CD4-positive, alpha-beta memory T cell (primary cell): Measurements from ENCODE around the gene MAJIN. TPM values are rescaled to one million over a fixed set of nuclear protein-coding genes. Genes with fewer than 3 reads are reported as not detected.

Source experiments
- CTCF ChIA-PET: fragments of 350-600 bp; sonication (Branson Sonifier 250); formaldehyde crosslinking; loops from one replicate; lab custom pipeline; 2021; ENCODE audit warnings: inconsistent platforms; ENCODE audit not compliant: partially characterized antibody; lab: Charles Lee
- POLR2A ChIA-PET: fragments of 350-600 bp; sonication (Branson Sonifier 250); formaldehyde crosslinking; loops from one replicate; lab custom pipeline; 2021; ENCODE audit not compliant: partially characterized antibody; lab: Charles Lee
- DNase-seq, 5 donors: peaks; one replicate each; pipeline versions ENCODE4 v3.0.0 to v3.0.0-alpha.2; 2020 to 2022; ENCODE audit warnings: mixed read lengths in 1 of 5
- H3K27ac ChIP-seq: one replicate; pipeline ENCODE4 v1.7.0; 2013; ENCODE audit warnings: low read depth, low read length
- H3K27me3 ChIP-seq: 2 replicates; pipeline ENCODE4 v1.7.0; 2013; ENCODE audit warnings: mild to moderate bottlenecking, low read length, moderate library complexity; ENCODE audit not compliant: insufficient read depth
- H3K36me3 ChIP-seq: 2 replicates; pipeline ENCODE4 v1.7.0; 2013; ENCODE audit warnings: mild to moderate bottlenecking, low read length, moderate library complexity; ENCODE audit not compliant: insufficient read depth
- H3K4me1 ChIP-seq: 2 replicates; pipeline ENCODE4 v1.7.0; 2013; ENCODE audit warnings: mild to moderate bottlenecking, low read length, moderate library complexity; ENCODE audit not compliant: insufficient read depth
- H3K4me3 ChIP-seq, 2 donors: one replicate each; pipeline ENCODE4 v1.7.0; 2013; ENCODE audit warnings: low read length in 2 of 2, mild to moderate bottlenecking in 1 of 2
- H3K9me3 ChIP-seq, 2 donors: one replicate each; pipeline ENCODE4 v1.7.0; 2013; ENCODE audit warnings: low read length in 2 of 2, control low read depth in 1 of 2; ENCODE audit not compliant: control insufficient read depth in 1 of 2
- H3K27ac Mint-ChIP-seq, 7 donors: one replicate each; pipeline ENCODE4 v1.8.0; 2020 to 2021; ENCODE audit warnings: mixed read lengths in 7 of 7, mild to moderate bottlenecking in 6 of 7, inconsistent platforms in 3 of 7, moderate library complexity in 3 of 7
- H3K27me3 Mint-ChIP-seq, 2 donors: one replicate each; pipeline ENCODE4 v1.8.0; 2020 to 2021; ENCODE audit warnings: mixed read lengths in 2 of 2
- H3K36me3 Mint-ChIP-seq, 2 donors: one replicate each; pipeline ENCODE4 v1.8.0; 2020 to 2021; ENCODE audit warnings: mixed read lengths in 2 of 2, inconsistent platforms in 1 of 2, mild to moderate bottlenecking in 1 of 2
- H3K4me1 Mint-ChIP-seq, 4 donors: one replicate each; pipeline ENCODE4 v1.8.0; 2020 to 2021; ENCODE audit warnings: mixed read lengths in 4 of 4, mild to moderate bottlenecking in 1 of 4
- H3K4me3 Mint-ChIP-seq, 8 donors: one replicate each; pipeline ENCODE4 v1.8.0; 2020 to 2021; ENCODE audit warnings: mixed read lengths in 8 of 8, mild to moderate bottlenecking in 7 of 8, moderate library complexity in 6 of 8, inconsistent platforms in 3 of 8
- H3K9me3 Mint-ChIP-seq, 8 donors: one replicate each; pipeline ENCODE4 v1.8.0; 2020 to 2021; ENCODE audit warnings: mixed read lengths in 8 of 8, mild to moderate bottlenecking in 5 of 8, inconsistent platforms in 3 of 8, moderate library complexity in 1 of 8
- intact Hi-C: fragments of 100-400 bp; cut with micrococcal nuclease; formaldehyde crosslinking; loops from one replicate; pipeline ENCODE4 v1.15.1; 2023
- microRNA-seq: library from miRNA; unstranded; fragments of <30 nt; microRNA quantifications from one replicate; pipeline ENCODE4 v1.2.0, GENCODE V29; 2021; ENCODE audit warnings: borderline replicate concordance, borderline number of aligned reads, borderline microRNAs expressed, mixed read lengths
- polyA plus RNA-seq, 2 donors: library from polyadenylated mRNA; unstranded; fragments of 300-500 nt; fragmentation: Illumina TruSeq; gene quantifications; one replicate each; pipeline ENCODE4 v1.2.3, GENCODE V29; 2021
- total RNA-seq, 2 experiments: library from RNA; stranded (reverse); gene quantifications; one replicate each; pipeline ENCODE4 v1.2.3, GENCODE V29; 2021

MAJIN gene
- total and polyA plus RNA-seq, 4 experiments from 2014 or later, result 0.44 to 0.91 TPM; not detected in 2

GRCh38 chr11:64891215-64891848 lies 80.6 kb downstream of the MAJIN start:
- intact Hi-C loops, result no loop called here
- Mint-ChIP-seq H3K4me3 (no peak overlapping the region), H3K4me1 (peaks cover 7 to 25% (median 11%) of the 10 kb centered on the region in 4 donors), H3K36me3 (peaks cover 0 to 12% of the 10 kb centered on the region in 2 donors), H3K9me3 (peaks cover 0 to 5% (median 0%) of the 10 kb centered on the region in 8 donors), H3K27ac (no peak overlapping the region), H3K27me3 (no peaks in the 10 kb centered on the region)
- no peaks in the 10 kb centered on the region for H3K36me3 ChIP-seq
- H3K27me3 ChIP-seq, result no peaks in the 10 kb centered on the region
- no peak overlapping the region for H3K27ac ChIP-seq
- ChIA-PET CTCF (interaction anchor here (0.8 to 29.4 kb wide), 5 partner anchors 9 to 110 kb away, joined by 3 to 1245 read pairs (median 3); partner anchors contain the start of gene CDC42BPG), POLR2A (interaction anchor here (3.5 to 31.5 kb wide), 3 partner anchors 13 to 35 kb away, joined by 21 to 2105 read pairs (median 66); partner anchors contain the start of genes CDC42BPG and EHD1)
- peaks cover 22% of the 10 kb centered on the region for H3K4me1 ChIP-seq
- no peak for DNase-seq
- no peaks in the 10 kb centered on the region for H3K9me3 ChIP-seq
- H3K4me3 ChIP-seq, result no peak overlapping the region

- Histone ChIP-seq H3K9me3 (no peaks in the 10 kb centered on the region), H3K36me3 (no peaks in the 10 kb centered on the region), H3K27me3 (no peaks in the 10 kb centered on the region), H3K4me3 (no peak overlapping the region), H3K4me1 (peaks cover 29% of the 10 kb centered on the region), H3K27ac (no peak overlapping the region)
- Mint-ChIP-seq H3K9me3 (peaks cover 0 to 5% (median 0%) of the 10 kb centered on the region in 8 donors), H3K36me3 (peaks cover 0 to 6% of the 10 kb centered on the region in 2 donors), H3K4me1 (peaks cover 13 to 26% (median 19%) of the 10 kb centered on the region in 4 donors), H3K4me3 (no peak overlapping the region), H3K27me3 (no peaks in the 10 kb centered on the region), H3K27ac (peak overlapping the region in 2 of 7 donors; percentile 18 to 93)
- intact Hi-C loops, result no loop called here
- ChIA-PET POLR2A (interaction anchor here (4.7 to 31.5 kb wide), 2 partner anchors 14 to 34 kb away, joined by 66 to 2105 read pairs; partner anchors contain the start of genes CDC42BPG and EHD1), CTCF (interaction anchor here (0.7 to 29.4 kb wide), 5 partner anchors 9 to 627 kb away, joined by 3 to 1245 read pairs (median 3); partner anchors contain the start of gene CDC42BPG)
- DNase-seq, result no peak
These were observed 81.4 kb downstream of the MAJIN start for GRCh38 chr11:64890522-64890939.

GRCh38 chr11:64888729-64889511 lies 83.0 kb downstream of the MAJIN start:
- Mint-ChIP-seq H3K9me3 (peaks cover 0 to 3% (median 0%) of the 10 kb centered on the region in 8 donors), H3K27me3 (no peaks in the 10 kb centered on the region), H3K36me3 (no peaks in the 10 kb centered on the region), H3K27ac (peak overlapping the region in 2 of 7 donors; percentile 65 to 83), H3K4me1 (peaks cover 17 to 33% (median 24%) of the 10 kb centered on the region in 4 donors), H3K4me3 (peak overlapping the region in 1 of 8 donors; percentile 47)
- no peak overlapping the region for H3K27ac ChIP-seq
- H3K4me3 ChIP-seq, result no peak overlapping the region
- no peaks in the 10 kb centered on the region for H3K9me3 ChIP-seq
- no peak for DNase-seq
- intact Hi-C loops, result loop anchor here (1.0 kb wide), 2 partner anchors 11 to 42 kb away; partner anchors contain the start of gene EHD1
- H3K27me3 ChIP-seq, result no peaks in the 10 kb centered on the region
- peaks cover 33% of the 10 kb centered on the region for H3K4me1 ChIP-seq
- ChIA-PET CTCF (interaction anchor here (0.8 to 29.4 kb wide), 6 partner anchors 7 to 126 kb away, joined by 3 to 1245 read pairs (median 4); partner anchors contain the start of genes CDC42BPG and EHD1), POLR2A (interaction anchor here (0.8 to 31.5 kb wide), 5 partner anchors 12 to 196 kb away, joined by 3 to 2105 read pairs (median 25); partner anchors contain the start of genes CDC42BPG and EHD1)
- no peaks in the 10 kb centered on the region for H3K36me3 ChIP-seq

- intact Hi-C loops, result loop anchor here (1.0 kb wide), 2 partner anchors 10 to 41 kb away; partner anchors contain the start of gene EHD1
- no peaks in the 10 kb centered on the region for H3K9me3 ChIP-seq
- Mint-ChIP-seq H3K27ac (peak overlapping the region in 6 of 7 donors; percentile 54 to 94 (median 88)), H3K4me3 (peak overlapping the region in 7 of 8 donors; percentile 71 to 88 (median 84)), H3K27me3 (no peaks in the 10 kb centered on the region), H3K9me3 (peaks cover 0 to 3% (median 0%) of the 10 kb centered on the region in 8 donors), H3K36me3 (no peaks in the 10 kb centered on the region), H3K4me1 (peaks cover 17 to 39% (median 24%) of the 10 kb centered on the region in 4 donors)
- DNase-seq, result no peak
- H3K4me1 ChIP-seq, result peaks cover 33% of the 10 kb centered on the region
- no peaks in the 10 kb centered on the region for H3K36me3 ChIP-seq
- POLR2A ChIA-PET, result interaction anchor here (0.6 to 31.5 kb wide), 8 partner anchors 12 to 195 kb away, joined by 3 to 2105 read pairs (median 4); partner anchors contain the start of genes CDC42BPG, CDCA5, EHD1 and RASGRP2
- H3K27me3 ChIP-seq, result no peaks in the 10 kb centered on the region
- H3K4me3 ChIP-seq, result peak overlapping the region in 1 of 2 donors; percentile 19
- peak overlapping the region; percentile 45 for H3K27ac ChIP-seq
- CTCF ChIA-PET, result interaction anchor here (0.6 to 29.4 kb wide), 12 partner anchors 8 to 352 kb away, joined by 3 to 1245 read pairs (median 4); partner anchors contain the start of genes CDC42BPG, EHD1 and MEN1
These were observed 83.5 kb downstream of the MAJIN start for GRCh38 chr11:64888406-64888728.

Small RNA genes within 50 kb of the gene (microRNA-seq; reads per million reads assigned to microRNA genes)
- not detected for gene MIR6749
- 0.72 reads per million for gene MIR6750
- gene MIR6879, result not detected

Other genes with a start within 250 kb of the MAJIN start
- under 1 TPM in 1 of 2 experiments, not detected in 1; 0.30 TPM for gene NRXN2, start 248.9 kb downstream of the MAJIN start, total RNA-seq
- not detected for gene NRXN2, start 248.9 kb downstream of the MAJIN start, polyA plus RNA-seq
- gene RASGRP2, start 228.0 kb downstream of the MAJIN start, total RNA-seq, result 100 to 1,000 TPM; 440 to 463 TPM
- 100 to 1,000 TPM; 177 to 208 TPM for gene RASGRP2, start 228.0 kb downstream of the MAJIN start, polyA plus RNA-seq
- gene PYGM, start 212.1 kb downstream of the MAJIN start, total RNA-seq, result 10 to 100 TPM; 10.7 to 11.3 TPM
- under 1 TPM in 1 of 2 donors, not detected in 1; 0.38 TPM for gene PYGM, start 212.1 kb downstream of the MAJIN start, polyA plus RNA-seq
- 100 to 1,000 TPM; 805 to 832 TPM for gene SF1, start 193.6 kb downstream of the MAJIN start, total RNA-seq
- 100 to 1,000 TPM in 1 of 2 donors, 10 to 100 TPM in 1; 48.3 to 158 TPM for gene SF1, start 193.6 kb downstream of the MAJIN start, polyA plus RNA-seq
- 100 to 1,000 TPM; 122 to 128 TPM for gene MAP4K2, start 168.9 kb downstream of the MAJIN start, total RNA-seq
- 10 to 100 TPM; 32.3 to 57.2 TPM for gene MAP4K2, start 168.9 kb downstream of the MAJIN start, polyA plus RNA-seq
- gene MEN1, start 161.6 kb downstream of the MAJIN start, total RNA-seq, result 10 to 100 TPM; 41.3 to 42.7 TPM
- 10 to 100 TPM; 22.4 to 42.1 TPM for gene MEN1, start 161.6 kb downstream of the MAJIN start, polyA plus RNA-seq
- gene CDC42BPG, start 127.5 kb downstream of the MAJIN start, total RNA-seq, result 1 to 10 TPM; 6.2 to 9.0 TPM
- gene CDC42BPG, start 127.5 kb downstream of the MAJIN start, polyA plus RNA-seq, result under 1 TPM in 1 of 2 donors, not detected in 1; 0.62 TPM
- 100 to 1,000 TPM; 268 to 279 TPM for gene EHD1, start 93.5 kb downstream of the MAJIN start, total RNA-seq
- 100 to 1,000 TPM; 125 to 200 TPM for gene EHD1, start 93.5 kb downstream of the MAJIN start, polyA plus RNA-seq
- gene ATG2A, start 54.9 kb downstream of the MAJIN start, total RNA-seq, result 10 to 100 TPM; 45.7 to 47.3 TPM
- 1 to 10 TPM; 4.1 to 6.3 TPM for gene ATG2A, start 54.9 kb downstream of the MAJIN start, polyA plus RNA-seq
- gene PPP2R5B, start 47.4 kb downstream of the MAJIN start, total RNA-seq, result 10 to 100 TPM; 14.0 to 15.8 TPM
- 1 to 10 TPM; 5.6 to 8.8 TPM for gene PPP2R5B, start 47.4 kb downstream of the MAJIN start, polyA plus RNA-seq
- gene GPHA2, start 36.2 kb downstream of the MAJIN start, total RNA-seq, result under 1 TPM in 1 of 2 experiments, not detected in 1; 0.47 TPM
- gene GPHA2, start 36.2 kb downstream of the MAJIN start, polyA plus RNA-seq, result not detected
- under 1 TPM in 1 of 2 experiments, not detected in 1; 0.17 TPM for gene BATF2, start 24.9 kb upstream of the MAJIN start, total RNA-seq
- not detected for gene BATF2, start 24.9 kb upstream of the MAJIN start, polyA plus RNA-seq
- 10 to 100 TPM; 30.6 to 32.3 TPM for gene ARL2, start 42.1 kb upstream of the MAJIN start, total RNA-seq
- 100 to 1,000 TPM in 1 of 2 donors, 10 to 100 TPM in 1; 83.5 to 114 TPM for gene ARL2, start 42.1 kb upstream of the MAJIN start, polyA plus RNA-seq
- 10 to 100 TPM; 24.5 to 26.7 TPM for gene SNX15, start 55.3 kb upstream of the MAJIN start, total RNA-seq
- gene SNX15, start 55.3 kb upstream of the MAJIN start, polyA plus RNA-seq, result 10 to 100 TPM; 19.8 to 23.2 TPM
- 10 to 100 TPM in 1 of 2 experiments, 1 to 10 TPM in 1; 9.4 to 10.5 TPM for gene SAC3D1, start 69.1 kb upstream of the MAJIN start, total RNA-seq
- 10 to 100 TPM in 1 of 2 donors, 1 to 10 TPM in 1; 6.8 to 10.6 TPM for gene SAC3D1, start 69.1 kb upstream of the MAJIN start, polyA plus RNA-seq
- gene NAALADL1, start 86.4 kb upstream of the MAJIN start, total RNA-seq, result 10 to 100 TPM; 22.4 to 23.4 TPM
- gene NAALADL1, start 86.4 kb upstream of the MAJIN start, polyA plus RNA-seq, result 10 to 100 TPM; 16.6 to 27.0 TPM
- gene CDCA5, start 111.9 kb upstream of the MAJIN start, total RNA-seq, result under 1 TPM; 0.41 to 0.64 TPM
- gene CDCA5, start 111.9 kb upstream of the MAJIN start, polyA plus RNA-seq, result under 1 TPM in 1 of 2 donors, not detected in 1; 0.41 TPM
- gene ZFPL1, start 112.1 kb upstream of the MAJIN start, total RNA-seq, result 10 to 100 TPM; 48.6 to 51.9 TPM
- gene ZFPL1, start 112.1 kb upstream of the MAJIN start, polyA plus RNA-seq, result 10 to 100 TPM; 28.7 to 31.0 TPM
- gene VPS51, start 124.1 kb upstream of the MAJIN start, total RNA-seq, result 100 to 1,000 TPM; 221 to 226 TPM
- gene VPS51, start 124.1 kb upstream of the MAJIN start, polyA plus RNA-seq, result 100 to 1,000 TPM in 1 of 2 donors, 10 to 100 TPM in 1; 87.0 to 113 TPM
- gene TM7SF2, start 139.8 kb upstream of the MAJIN start, total RNA-seq, result 10 to 100 TPM; 22.4 to 27.2 TPM
- 10 to 100 TPM in 1 of 2 donors, 1 to 10 TPM in 1; 9.1 to 12.1 TPM for gene TM7SF2, start 139.8 kb upstream of the MAJIN start, polyA plus RNA-seq
- 10 to 100 TPM; 15.9 to 16.5 TPM for gene ZNHIT2, start 145.6 kb upstream of the MAJIN start, total RNA-seq
- 10 to 100 TPM; 13.1 to 22.5 TPM for gene ZNHIT2, start 145.6 kb upstream of the MAJIN start, polyA plus RNA-seq
- gene FAU, start 150.0 kb upstream of the MAJIN start, total RNA-seq, result 1,000 to 10,000 TPM; 1,571 to 1,690 TPM
- gene FAU, start 150.0 kb upstream of the MAJIN start, polyA plus RNA-seq, result 1,000 to 10,000 TPM in 1 of 2 donors, 100 to 1,000 TPM in 1; 913 to 1,018 TPM
- 10 to 100 TPM; 59.6 to 60.6 TPM for gene MRPL49, start 150.2 kb upstream of the MAJIN start, total RNA-seq
- 100 to 1,000 TPM in 1 of 2 donors, 10 to 100 TPM in 1; 81.1 to 118 TPM for gene MRPL49, start 150.2 kb upstream of the MAJIN start, polyA plus RNA-seq
- 10 to 100 TPM; 74.0 to 76.5 TPM for gene SYVN1, start 162.4 kb upstream of the MAJIN start, total RNA-seq
- 10 to 100 TPM in 1 of 2 donors, 1 to 10 TPM in 1; 2.8 to 17.0 TPM for gene SYVN1, start 162.4 kb upstream of the MAJIN start, polyA plus RNA-seq
- not detected for gene SPDYC, start 198.1 kb upstream of the MAJIN start, total RNA-seq
- gene SPDYC, start 198.1 kb upstream of the MAJIN start, polyA plus RNA-seq, result not detected
- 100 to 1,000 TPM; 135 to 141 TPM for gene CAPN1, start 209.8 kb upstream of the MAJIN start, total RNA-seq
- 100 to 1,000 TPM; 115 to 127 TPM for gene CAPN1, start 209.8 kb upstream of the MAJIN start, polyA plus RNA-seq